ENCODE measurements around the gene AQP9. TPM values are rescaled to one million over a fixed set of nuclear protein-coding genes. Genes with fewer than 3 reads are reported as not detected.

Gene AQP9
- total RNA-seq, 1 experiment from 2014 or later = not detected

DNA sequence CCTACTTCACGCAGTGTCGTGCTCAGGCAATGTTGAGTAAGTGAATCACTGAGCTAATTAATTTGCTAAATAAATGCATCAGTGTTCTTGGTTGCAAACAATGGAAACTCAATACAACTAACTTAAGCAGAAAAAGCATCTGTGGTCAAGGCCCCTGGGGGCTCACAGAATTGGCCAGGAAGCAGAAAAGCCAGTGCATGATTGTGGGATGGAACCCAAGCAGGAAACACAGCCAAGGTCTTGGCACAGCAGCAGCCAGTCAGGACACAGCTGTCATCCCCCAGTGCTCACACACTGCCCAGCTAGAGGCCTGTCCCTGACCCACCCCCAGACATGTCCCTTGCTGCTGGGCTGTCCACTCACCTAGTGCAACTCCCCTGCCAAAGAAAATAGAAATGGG is 85.9 kb downstream of the AQP9 start:
- peak; percentile 94 for DNase-seq (ENCODE audit: low read depth)

DNA sequence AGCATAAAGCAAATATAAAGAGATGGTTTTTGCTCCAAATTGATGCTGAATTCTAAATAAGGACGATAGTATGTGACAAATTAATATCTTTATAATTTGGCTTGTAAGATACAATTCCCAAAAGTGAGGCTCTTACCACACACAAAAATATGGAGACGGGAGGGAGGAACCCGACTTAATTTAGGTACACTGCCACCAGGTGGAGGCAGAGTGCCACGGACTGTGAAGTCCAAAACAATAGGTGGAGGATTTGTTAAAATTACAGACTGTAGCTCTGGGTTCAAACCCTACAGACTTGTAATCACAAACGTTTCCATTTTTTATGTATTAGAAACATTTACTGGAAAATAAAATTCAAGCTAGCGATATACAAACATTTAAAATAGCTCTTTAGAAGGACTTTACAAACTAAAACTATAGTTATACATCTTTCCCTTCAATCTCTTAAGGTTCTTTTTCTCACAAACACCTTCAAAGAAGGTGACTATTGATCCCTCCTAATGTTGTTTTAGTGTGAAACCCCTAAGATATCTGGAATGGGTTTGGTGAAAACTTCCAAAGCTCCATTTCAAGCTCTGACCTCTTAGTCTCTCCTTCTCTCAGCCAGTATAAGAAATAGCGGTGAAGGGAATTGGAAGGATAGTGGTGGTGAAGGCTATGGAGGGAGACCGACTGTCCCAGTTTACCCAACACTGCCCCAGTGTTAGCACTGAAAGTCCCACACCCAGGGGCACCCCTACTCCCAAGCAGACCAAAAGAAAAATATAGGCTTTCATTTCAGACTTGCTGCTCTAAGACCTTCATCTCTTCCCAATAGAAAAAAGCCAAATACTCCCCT is 89.7 kb downstream of the AQP9 start:
- DNase-seq (ENCODE audit: low read depth) = peak; percentile 77

DNA sequence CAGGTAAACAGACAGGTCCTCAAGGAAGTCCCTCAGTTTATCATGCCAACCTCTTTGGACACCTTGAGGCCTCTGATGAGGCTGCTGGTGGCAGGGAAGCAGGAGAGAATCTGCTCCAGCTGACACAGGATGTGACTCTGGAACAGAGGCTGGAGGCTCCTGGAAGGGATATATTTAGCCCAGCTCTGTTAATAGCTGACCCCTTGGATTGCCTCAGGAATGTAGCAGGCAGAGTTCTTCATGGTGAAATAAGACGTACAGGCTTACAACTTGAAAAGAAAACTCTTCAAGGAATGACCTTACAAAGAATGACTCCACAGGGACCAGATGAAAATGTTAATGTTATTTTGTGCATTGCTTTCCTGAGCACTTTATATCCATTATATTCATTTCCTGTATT is 90.5 kb downstream of the AQP9 start:
- DNase-seq (ENCODE audit: low read depth) = peak; percentile 80

DNA sequence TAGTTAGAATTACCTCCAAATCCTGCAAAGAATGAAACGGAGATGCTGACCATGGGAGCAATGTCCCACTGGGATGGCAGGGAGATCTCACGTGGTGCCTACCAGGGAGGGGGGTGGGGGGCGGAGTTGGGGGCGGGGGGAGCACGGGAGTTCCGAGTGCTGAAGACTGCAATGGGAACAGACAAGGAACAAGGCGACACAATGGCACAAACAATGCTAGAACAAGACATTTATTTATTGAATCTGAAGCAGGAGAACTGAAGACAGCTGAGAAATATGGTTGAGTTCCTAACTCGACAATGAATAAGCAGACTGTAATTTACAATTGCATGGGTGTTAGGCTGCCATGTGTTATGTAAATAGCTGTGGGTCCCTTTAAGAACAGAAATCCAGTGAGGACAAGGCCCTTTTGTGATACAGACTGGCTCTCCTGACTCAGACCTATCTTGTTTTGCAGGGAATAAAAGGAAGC is 91.2 kb downstream of the AQP9 start:
- peak; percentile 62 for DNase-seq (ENCODE audit: low read depth)

DNA sequence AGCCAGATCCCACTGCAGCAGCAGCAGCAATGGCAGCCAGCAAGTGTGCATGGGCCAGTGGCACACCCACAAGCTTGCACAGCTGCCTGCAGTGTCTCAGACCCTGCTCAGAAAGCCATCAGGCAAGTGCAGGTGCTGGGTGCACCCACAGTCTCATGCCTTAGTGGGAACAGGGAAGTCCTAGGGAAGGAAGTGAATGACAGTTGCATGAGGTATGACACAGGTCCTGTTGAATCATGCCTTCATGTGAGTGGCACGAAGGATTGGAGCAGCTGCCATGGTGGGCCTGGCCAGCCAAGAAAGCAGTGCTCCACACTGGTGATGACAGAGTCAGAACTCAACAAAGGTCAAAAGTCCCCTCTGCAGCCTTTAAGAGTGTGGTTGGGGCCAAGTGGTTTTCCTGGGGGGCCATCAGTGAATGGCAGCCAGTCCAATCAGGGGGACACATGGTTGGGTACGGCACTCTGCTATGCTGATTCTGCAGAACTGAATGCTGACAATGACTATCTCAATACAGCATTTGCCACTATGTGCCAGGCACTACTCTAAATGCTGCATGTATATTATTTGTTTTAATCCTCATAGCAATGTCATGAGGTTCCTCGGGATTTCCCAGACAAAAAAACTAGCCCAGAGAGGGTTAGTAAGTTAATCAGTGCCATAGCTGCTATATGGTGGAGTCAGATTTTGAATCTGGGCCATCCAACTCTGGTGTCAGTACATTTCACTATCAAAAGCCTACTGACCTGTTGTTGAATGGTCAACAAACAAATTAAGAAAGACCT is 94.3 kb downstream of the AQP9 start:
- no peak for DNase-seq (ENCODE audit: low read depth)

DNA sequence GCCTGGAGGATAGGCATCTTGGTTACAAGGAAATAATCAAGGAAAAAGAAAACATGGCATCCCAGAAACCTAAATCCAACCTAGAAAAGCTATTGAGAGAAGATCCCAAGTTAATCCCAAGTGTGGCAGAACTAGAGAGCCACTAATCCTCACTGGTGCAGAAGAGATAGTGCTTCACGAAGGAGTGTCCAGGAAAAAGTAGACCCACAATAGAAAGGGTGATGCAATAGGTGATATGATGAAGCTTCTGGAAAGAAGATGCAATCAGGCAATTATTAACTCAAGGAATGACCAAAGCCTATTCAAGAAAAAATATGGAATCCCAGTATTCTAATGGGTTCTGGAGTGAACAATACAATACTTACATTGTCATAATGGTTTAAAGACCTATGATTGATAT is 95.2 kb downstream of the AQP9 start:
- DNase-seq (ENCODE audit: low read depth) = no peak

Other genes starting within 250 kb of the AQP9 start
- gene ALDH1A2, start 72.7 kb upstream of the AQP9 start, total RNA-seq (2014; rRNA removed; shearing (Covaris generic)) = 0.78 TPM in 1 of 2 replicates, not detected in the other